Esophagus mucosa (tissue), 1 donor: ENCODE data around the gene PTPN20. TPM values are rescaled to one million over a fixed set of nuclear protein-coding genes. Genes with fewer than 3 reads are reported as not detected.

Experiments
- ATAC-seq: fragments of 200-7000 bp; cut with Tn5 transposase; one replicate; pipeline ENCODE4 v1.9.1; 2020
- total RNA-seq: library from RNA; stranded (reverse); gene quantifications from one replicate; pipeline ENCODE4 v1.2.4, GENCODE V29; 2023
- donor health status: DM: yes; HTN: yes; CAD: no.

The PTPN20 gene
- total RNA-seq, 1 donor from 2014 or later = 1.8 TPM

GRCh38 chr10:47035171-47035818 is 124.1 kb downstream of the PTPN20 start:
- no peak for ATAC-seq

GRCh38 chr10:47035819-47036337 is 124.7 kb downstream of the PTPN20 start:
- no peak for ATAC-seq

- ATAC-seq = no peak
Observed at GRCh38 chr10:47036771-47037170, 125.5 kb downstream of the PTPN20 start.

- ATAC-seq = no peak
Observed at GRCh38 chr10:47037654-47038425, 126.6 kb downstream of the PTPN20 start.

GRCh38 chr10:47038881-47039561 is 127.8 kb downstream of the PTPN20 start:
- ATAC-seq = no peak

- ATAC-seq = no peak
Observed at GRCh38 chr10:47039562-47039913, 128.3 kb downstream of the PTPN20 start.

GRCh38 chr10:47040041-47040491 is 128.8 kb downstream of the PTPN20 start:
- ATAC-seq = no peak

- no peak for ATAC-seq
Observed at GRCh38 chr10:47040681-47041080, 129.5 kb downstream of the PTPN20 start.

GRCh38 chr10:47041396-47042198 is 130.4 kb downstream of the PTPN20 start:
- no peak for ATAC-seq

- no peak for ATAC-seq
Observed at GRCh38 chr10:47042199-47042473, 130.9 kb downstream of the PTPN20 start.

- ATAC-seq = no peak
Observed at GRCh38 chr10:47042780-47043750, 131.8 kb downstream of the PTPN20 start.

- ATAC-seq = no peak
Observed at GRCh38 chr10:47043928-47044538, 132.8 kb downstream of the PTPN20 start.

- ATAC-seq = no peak
Observed at GRCh38 chr10:47044741-47045140, 133.5 kb downstream of the PTPN20 start.

- no peak for ATAC-seq
Observed at GRCh38 chr10:47045331-47045861, 134.2 kb downstream of the PTPN20 start.

- no peak for ATAC-seq
Observed at GRCh38 chr10:47046321-47047126, 135.3 kb downstream of the PTPN20 start.

- no peak for ATAC-seq
Observed at GRCh38 chr10:47047127-47047504, 135.9 kb downstream of the PTPN20 start.

GRCh38 chr10:47047577-47048525 is 136.6 kb downstream of the PTPN20 start:
- ATAC-seq = peak; percentile 72

GRCh38 chr10:47048526-47048905 is 137.3 kb downstream of the PTPN20 start:
- ATAC-seq = no peak
